MCF 10A (cell line): Measurements from ENCODE around the gene HIGD1C. TPM values are rescaled to one million over a fixed set of nuclear protein-coding genes. Genes with fewer than 3 reads are reported as not detected.

Experiments used
- BruUV-seq: library from RNA; stranded (reverse); fragments of 400-500 nt; replicated peaks from 2 replicates; lab custom pipeline; 2021; lab: Mats Ljungman, UMichigan
- CTCF ChIA-PET: fragments of 300-600 bp; sonication (Branson Sonifier 250); formaldehyde crosslinking; extraction: SDS; loops from one replicate; lab custom pipeline; 2021; ENCODE audit warnings: antibody characterized with exemption, inconsistent platforms; lab: Yijun Ruan, JAX
- POLR2A ChIA-PET: fragments of 300-600, 350-650 bp; sonication (Branson Sonifier 250); formaldehyde crosslinking; extraction: SDS; loops from one replicate; lab custom pipeline; 2020; ENCODE audit warnings: antibody characterized with exemption, inconsistent platforms; lab: Yijun Ruan, JAX
- DNase-seq: peaks from one replicate; pipeline ENCODE4 v3.0.0-alpha.2; 2018; ENCODE audit not compliant: unreplicated experiment
- H3K27ac Mint-ChIP-seq: one replicate; pipeline ENCODE4 v1.8.0; 2022; ENCODE audit warnings: mild to moderate bottlenecking, low read depth, mixed read lengths; ENCODE audit not compliant: unreplicated experiment
- H3K27me3 Mint-ChIP-seq: one replicate; pipeline ENCODE4 v1.8.0; 2022; ENCODE audit warnings: mixed read lengths; ENCODE audit not compliant: insufficient read depth, unreplicated experiment
- H3K36me3 Mint-ChIP-seq: one replicate; pipeline ENCODE4 v1.8.0; 2022; ENCODE audit warnings: mild to moderate bottlenecking, moderate library complexity, mixed read lengths; ENCODE audit not compliant: insufficient read depth, unreplicated experiment
- H3K4me1 Mint-ChIP-seq: one replicate; pipeline ENCODE4 v1.8.0; 2022; ENCODE audit warnings: mixed read lengths; ENCODE audit not compliant: insufficient read depth, unreplicated experiment
- H3K4me3 Mint-ChIP-seq: one replicate; pipeline ENCODE4 v1.8.0; 2022; ENCODE audit warnings: mild to moderate bottlenecking, moderate library complexity, mixed read lengths; ENCODE audit not compliant: unreplicated experiment
- H3K9me3 Mint-ChIP-seq: one replicate; pipeline ENCODE4 v1.8.0; 2022; ENCODE audit warnings: mixed read lengths; ENCODE audit not compliant: unreplicated experiment
- intact Hi-C: fragments of 100-400 bp; cut with micrococcal nuclease; formaldehyde crosslinking; loops from 2 replicates; pipeline ENCODE4 v1.14.1; 2022
- total RNA-seq: library from RNA; stranded (reverse); gene quantifications from 2 replicates; pipeline ENCODE4 v1.2.3, GENCODE V29; 2022
- TF ChIP-seq, protein P1 (sequence below): fragments of 200-600 bp; IDR thresholded peaks from one replicate; pipeline ENCODE4 v1.8.0; 2022; ENCODE audit warnings: antibody characterized with exemption, mild to moderate bottlenecking; ENCODE audit not compliant: unreplicated experiment

HIGD1C gene
- total RNA-seq, 1 experiment from 2014 or later: not detected

DNA sequence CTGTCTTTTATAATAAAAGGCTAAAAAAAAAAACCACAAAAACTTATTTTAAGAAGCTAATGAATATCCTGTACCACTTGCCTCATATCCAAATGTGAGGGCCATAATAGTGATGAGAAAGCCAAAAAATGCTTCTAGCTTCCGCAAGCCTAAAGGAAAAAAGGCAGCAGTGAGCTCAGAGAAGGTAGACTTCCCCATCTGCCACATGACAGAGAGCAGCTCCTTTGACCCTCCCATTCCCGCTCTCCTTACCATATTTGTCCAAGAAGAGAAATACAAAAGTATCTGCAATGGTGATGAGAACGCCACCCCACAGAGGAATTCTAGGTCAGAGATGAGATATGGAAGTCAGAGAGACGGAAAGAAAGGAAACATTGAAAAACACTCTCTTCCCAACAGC is 46.7 kb downstream of the HIGD1C start:
- H3K9me3 Mint-ChIP-seq: no peaks in the 10 kb centered on the region
- intact Hi-C loops: no loop called here
- POLR2A ChIA-PET: interaction anchor here (0.6 to 1.1 kb wide), 5 partner anchors 15 to 68 kb away, joined by 3 to 8 read pairs (median 3); partner anchors contain the start of gene SLC11A2
- BruUV-seq: no TSS peak
- DNase-seq: no peak
- H3K36me3 Mint-ChIP-seq: peaks cover 83% of the 10 kb centered on the region
- H3K4me3 Mint-ChIP-seq: no peak overlapping the region
- H3K27ac Mint-ChIP-seq: no peak overlapping the region
- CTCF ChIA-PET: interaction anchor here (0.6 to 1.5 kb wide), 5 partner anchors 9 to 234 kb away, joined by 3 to 4 read pairs (median 4); no protein-coding TSS in a partner anchor
- H3K27me3 Mint-ChIP-seq: no peaks in the 10 kb centered on the region
- TF ChIP-seq, protein P1, sequence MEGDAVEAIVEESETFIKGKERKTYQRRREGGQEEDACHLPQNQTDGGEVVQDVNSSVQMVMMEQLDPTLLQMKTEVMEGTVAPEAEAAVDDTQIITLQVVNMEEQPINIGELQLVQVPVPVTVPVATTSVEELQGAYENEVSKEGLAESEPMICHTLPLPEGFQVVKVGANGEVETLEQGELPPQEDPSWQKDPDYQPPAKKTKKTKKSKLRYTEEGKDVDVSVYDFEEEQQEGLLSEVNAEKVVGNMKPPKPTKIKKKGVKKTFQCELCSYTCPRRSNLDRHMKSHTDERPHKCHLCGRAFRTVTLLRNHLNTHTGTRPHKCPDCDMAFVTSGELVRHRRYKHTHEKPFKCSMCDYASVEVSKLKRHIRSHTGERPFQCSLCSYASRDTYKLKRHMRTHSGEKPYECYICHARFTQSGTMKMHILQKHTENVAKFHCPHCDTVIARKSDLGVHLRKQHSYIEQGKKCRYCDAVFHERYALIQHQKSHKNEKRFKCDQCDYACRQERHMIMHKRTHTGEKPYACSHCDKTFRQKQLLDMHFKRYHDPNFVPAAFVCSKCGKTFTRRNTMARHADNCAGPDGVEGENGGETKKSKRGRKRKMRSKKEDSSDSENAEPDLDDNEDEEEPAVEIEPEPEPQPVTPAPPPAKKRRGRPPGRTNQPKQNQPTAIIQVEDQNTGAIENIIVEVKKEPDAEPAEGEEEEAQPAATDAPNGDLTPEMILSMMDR: no peak
- H3K4me1 Mint-ChIP-seq: no peaks in the 10 kb centered on the region

DNA sequence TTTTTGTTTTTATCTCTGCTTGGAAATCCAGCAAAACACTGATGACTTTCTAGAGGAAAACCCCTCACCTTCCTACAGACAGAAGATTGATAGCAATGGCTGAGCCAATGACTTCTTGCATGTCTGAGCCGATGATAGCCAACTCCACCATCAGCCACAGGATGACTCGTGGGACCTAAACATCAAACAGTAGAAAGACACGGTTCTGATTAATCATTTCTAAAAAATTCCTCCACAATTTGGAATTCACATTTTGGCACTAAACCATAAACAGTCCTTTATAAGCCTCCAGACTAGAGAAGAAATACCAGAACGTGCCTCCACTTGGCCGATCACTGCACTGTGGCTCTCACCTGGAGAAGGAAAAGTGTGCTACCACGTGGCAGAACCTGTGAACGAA is 47.9 kb downstream of the HIGD1C start:
- Mint-ChIP-seq H3K27me3 (no peaks in the 10 kb centered on the region), H3K9me3 (no peaks in the 10 kb centered on the region), H3K27ac (no peak overlapping the region), H3K36me3 (peaks cover 83% of the 10 kb centered on the region), H3K4me1 (no peaks in the 10 kb centered on the region), H3K4me3 (no peak overlapping the region)
- no TSS peak for BruUV-seq
- TF ChIP-seq, protein P1: no peak
- ChIA-PET POLR2A (no interaction called here), CTCF (no interaction called here)
- no peak for DNase-seq
- intact Hi-C loops: no loop called here

DNA sequence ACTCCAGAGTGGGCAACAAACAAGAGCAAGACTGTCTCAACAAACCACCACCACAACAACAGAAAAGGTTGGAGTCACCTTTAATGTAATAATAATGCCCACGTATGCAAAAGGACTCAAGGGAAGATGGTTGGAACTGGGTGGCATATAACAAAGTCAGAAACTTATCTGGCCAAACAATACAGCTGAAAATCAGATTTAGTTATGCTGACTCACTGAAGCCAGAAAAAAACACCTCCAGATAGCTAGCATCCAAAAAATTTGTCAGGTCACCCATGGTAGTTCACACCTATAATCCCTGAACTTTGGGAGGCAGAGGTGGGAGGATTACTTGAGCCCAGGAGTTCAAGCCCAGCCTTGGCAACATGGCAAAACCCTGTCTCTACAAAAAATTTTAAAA is 49.5 kb downstream of the HIGD1C start:
- no TSS peak for BruUV-seq
- H3K36me3 Mint-ChIP-seq: peaks cover 78% of the 10 kb centered on the region

DNA sequence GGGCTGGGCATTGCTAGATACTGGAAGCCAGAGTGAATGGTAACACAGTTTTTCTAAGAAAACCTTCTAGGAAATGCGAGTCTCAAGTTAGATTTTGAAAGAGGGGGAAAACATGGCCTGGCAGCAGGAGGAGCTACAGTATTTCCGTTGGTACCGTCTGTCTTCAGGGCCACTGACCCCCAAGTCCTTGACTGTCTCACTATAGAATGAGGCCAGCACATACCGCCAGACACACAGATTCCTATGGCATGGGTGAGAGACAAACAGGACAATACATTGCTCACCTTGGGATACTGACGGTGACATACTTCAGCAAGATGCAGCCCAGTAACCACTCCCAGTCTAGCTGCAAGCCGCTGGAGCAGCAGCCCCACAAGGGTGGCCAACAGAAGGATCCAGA is 52.2 kb downstream of the HIGD1C start:
- H3K4me1 Mint-ChIP-seq: no peaks in the 10 kb centered on the region
- BruUV-seq: no TSS peak
- TF ChIP-seq, protein P1: no peak
- ChIA-PET CTCF (interaction anchor here (1.1 kb wide), 1 partner anchor 18 kb away, joined by 3 read pairs; no protein-coding TSS in a partner anchor), POLR2A (interaction anchor here (0.7 kb wide), 1 partner anchor 21 kb away, joined by 3 read pairs; no protein-coding TSS in a partner anchor)
- no peak for DNase-seq
- H3K9me3 Mint-ChIP-seq: no peaks in the 10 kb centered on the region
- intact Hi-C loops: no loop called here
- H3K27me3 Mint-ChIP-seq: no peaks in the 10 kb centered on the region
- no peak overlapping the region for H3K4me3 Mint-ChIP-seq
- peaks cover 89% of the 10 kb centered on the region for H3K36me3 Mint-ChIP-seq
- H3K27ac Mint-ChIP-seq: no peak overlapping the region

More for the DNA sequence above, 49.5 kb downstream of the HIGD1C start:
- TF ChIP-seq, protein P1: no peak
- Mint-ChIP-seq H3K4me1 (no peaks in the 10 kb centered on the region), H3K27ac (no peak overlapping the region), H3K27me3 (no peaks in the 10 kb centered on the region), H3K9me3 (no peaks in the 10 kb centered on the region), H3K4me3 (no peak overlapping the region)
- POLR2A ChIA-PET: interaction anchor here (1.1 to 1.2 kb wide), 2 partner anchors 10 to 17 kb away, joined by 3 read pairs; no protein-coding TSS in a partner anchor
- no peak for DNase-seq
- CTCF ChIA-PET: interaction anchor here (0.6 to 1.8 kb wide), 3 partner anchors 13 to 931 kb away, joined by 4 to 7 read pairs (median 5); no protein-coding TSS in a partner anchor
- intact Hi-C loops: no loop called here
